Stimulated activated CD8-positive, alpha-beta memory T cell treated with anti-CD3 and anti-CD28 coated beads, Interleukin-7, amount 100 ng/mL, for 24 hours (primary cell): Measurements from ENCODE around the gene FAM124A.

Experiments used
- DNase-seq: peaks from one replicate; pipeline ENCODE4 v3.0.0-alpha.2; 2020; ENCODE audit warnings: low read depth

The FAM124A gene

GRCh38 chr13:51222037-51222685 is at the start of gene FAM124A:
FAM124A (plus strand) TSS chr13:51222398; CDS start chr13:51222502, 104 bp downstream.
- no peak for DNase-seq

- no peak for DNase-seq
These were observed 47.2 kb upstream of the FAM124A start for GRCh38 chr13:51175021-51175420.

DNA sequence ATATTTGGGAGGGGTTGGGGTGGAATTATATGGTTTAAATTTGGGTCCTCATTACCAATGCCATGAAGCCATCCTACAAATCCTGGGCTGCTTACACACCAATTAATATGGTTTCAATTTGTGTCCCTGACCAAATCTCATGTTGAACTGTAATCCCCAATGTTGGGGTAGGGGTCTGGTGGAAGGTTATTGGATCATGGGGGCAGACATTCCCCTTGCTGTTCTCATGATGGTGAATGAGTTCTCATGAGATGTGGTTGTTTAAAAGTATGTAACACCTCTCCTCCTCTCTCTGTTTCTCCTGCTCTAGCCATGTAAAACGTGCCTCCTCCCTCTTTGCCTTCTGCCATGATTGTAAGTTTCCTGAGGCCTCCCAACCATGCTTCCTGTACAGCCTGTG is 46.6 kb upstream of the FAM124A start:
- DNase-seq, result no peak

DNA sequence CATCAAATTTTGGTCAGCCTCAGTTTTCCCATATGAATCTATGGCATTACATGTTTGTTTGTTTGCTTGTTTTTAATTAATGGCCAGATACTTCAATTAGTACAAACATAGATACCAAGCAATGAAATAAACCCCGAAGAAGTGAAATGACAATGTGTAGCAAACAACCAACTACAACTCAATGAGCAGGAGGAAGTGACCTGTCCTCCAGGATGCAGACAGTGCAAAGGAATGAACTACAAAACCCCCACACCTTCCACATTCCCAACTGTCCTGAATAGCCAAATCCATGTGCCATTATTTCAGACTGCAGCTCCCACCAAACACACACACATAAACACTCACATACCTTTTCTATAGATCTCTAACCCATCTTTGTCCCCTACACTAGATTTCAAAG is 45.0 kb upstream of the FAM124A start:
- no peak for DNase-seq

DNA sequence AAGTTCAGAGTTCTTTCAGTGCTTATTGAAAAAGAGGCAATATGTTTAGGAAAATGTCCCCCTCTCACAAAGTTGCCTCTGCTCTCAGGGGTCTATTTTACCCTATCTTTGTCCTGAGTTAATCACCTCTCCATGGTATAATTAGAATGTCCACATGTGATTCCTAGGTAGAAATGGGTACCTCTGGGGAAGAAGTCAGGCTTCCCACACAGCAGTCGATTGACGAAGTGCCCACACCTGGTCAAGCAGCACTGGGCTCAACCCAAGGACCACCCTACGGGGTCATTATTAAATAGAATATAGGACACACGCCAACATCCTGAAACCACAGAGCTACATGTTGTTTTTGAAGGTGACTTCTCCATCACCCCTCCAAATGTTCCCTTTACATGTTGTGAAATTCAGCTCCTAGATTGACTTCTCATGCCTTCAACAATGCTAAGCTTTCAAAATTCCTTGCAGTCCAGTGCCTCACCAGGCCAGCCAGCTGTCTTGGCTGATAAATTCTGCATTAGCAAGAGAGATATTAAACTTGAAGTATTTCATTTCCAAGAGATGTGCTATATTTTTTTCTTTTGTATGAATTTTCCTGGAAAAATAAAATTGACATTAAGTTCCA is 43.6 kb upstream of the FAM124A start:
- DNase-seq, result no peak

DNA sequence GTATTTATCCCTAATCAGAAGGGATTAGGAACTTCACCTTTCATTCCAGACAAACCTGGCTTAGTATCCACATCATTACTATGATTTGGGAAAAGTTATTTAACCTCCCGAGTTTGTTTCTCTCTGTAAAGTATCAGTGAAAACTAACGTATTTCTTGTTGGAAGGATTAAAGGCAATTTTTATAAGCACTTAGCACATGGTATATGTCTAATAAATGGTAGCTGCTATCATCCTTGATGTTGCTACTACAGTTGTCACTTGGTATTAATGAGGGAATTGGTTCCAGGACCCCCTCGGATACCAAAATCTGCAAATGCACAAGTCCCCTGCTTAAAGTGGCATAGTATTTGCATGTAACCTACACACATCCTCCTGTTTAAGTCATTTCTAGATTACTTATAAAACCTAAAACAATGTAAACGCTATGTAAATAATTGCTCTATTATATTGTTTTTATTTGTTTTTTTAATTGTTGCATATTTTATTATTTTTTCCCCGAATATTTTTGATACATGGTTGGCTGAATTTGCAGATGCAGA is 42.7 kb upstream of the FAM124A start:
- DNase-seq, result no peak

DNA sequence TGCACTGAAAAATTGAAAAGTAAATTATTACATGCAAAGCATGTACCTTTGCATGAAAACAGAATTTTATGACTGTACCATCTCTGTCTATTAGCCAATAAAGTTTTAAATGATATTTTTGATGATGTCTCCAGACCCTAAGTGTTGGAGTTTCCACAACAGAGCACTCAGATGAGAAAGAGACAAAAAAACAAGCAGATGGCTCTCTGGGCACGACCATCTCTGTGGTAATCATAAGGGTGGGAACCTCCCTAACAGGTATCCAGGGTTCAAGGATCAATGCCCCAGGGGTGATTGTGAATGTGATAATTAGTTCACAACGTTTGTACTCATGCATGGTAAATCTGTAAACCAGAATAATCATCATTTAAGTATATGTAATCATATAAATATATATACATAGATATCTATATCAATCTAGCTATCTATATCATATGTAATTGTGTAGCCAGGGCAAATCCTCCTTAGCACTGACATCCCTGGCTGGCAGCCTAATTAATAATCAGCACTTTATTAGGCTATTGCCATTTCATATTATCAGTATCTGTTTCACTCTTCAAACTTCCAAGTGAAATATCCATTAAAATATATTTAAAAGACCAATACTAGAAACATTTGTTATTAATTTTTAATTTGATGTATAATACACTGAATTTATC is 41.2 kb upstream of the FAM124A start:
- no peak for DNase-seq

DNA sequence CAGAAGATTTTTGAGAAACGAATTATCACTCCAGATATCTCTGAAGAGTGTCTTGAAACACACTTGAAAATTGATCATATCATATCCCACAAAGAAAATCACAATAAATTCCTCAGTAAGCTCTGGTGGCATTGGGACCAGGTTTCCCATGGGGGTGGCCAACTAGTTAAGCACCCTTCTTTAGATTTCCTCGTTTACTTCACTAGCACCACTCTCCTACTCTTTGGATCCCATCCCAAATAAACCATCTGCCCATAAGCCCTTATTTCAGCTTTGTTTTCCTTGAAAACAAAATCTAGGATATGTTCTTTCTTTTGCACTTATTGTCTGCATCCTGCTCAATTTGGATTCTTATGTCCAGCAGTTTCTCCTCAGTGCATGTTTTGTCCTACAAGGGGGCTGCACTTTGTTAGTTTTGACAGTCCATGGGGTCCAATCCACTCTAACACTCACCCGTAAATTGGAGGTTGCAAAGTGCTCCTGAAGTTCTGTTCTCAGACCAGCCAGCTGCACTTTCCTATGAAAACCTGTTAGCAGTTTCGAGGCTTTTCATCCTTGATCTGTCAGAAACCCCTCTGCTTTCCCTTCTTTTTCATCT is 40.3 kb upstream of the FAM124A start:
- no peak for DNase-seq

DNA sequence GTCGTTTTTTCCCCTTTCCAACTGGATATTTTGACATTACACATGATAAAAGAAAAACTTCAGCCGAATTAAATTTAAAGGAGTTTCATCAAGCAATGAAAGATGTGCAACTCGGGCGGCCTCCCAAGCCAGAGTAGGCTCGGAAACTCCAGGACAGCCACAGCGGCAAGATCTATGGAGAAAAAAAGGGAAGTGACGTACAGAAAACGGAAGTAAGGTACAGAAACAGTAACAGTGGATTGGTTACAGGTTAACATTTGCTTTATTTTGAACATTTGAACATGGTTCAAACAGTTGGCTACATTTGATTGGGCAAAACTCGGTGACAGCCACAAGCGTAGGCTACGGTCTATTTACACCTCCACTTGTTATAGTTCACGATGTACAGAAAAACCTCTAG is 30.5 kb upstream of the FAM124A start:
- no peak for DNase-seq

GRCh38 chr13:51192348-51192747 is 29.9 kb upstream of the FAM124A start:
- no peak for DNase-seq

GRCh38 chr13:51193387-51193786 is 28.8 kb upstream of the FAM124A start:
- no peak for DNase-seq

DNA sequence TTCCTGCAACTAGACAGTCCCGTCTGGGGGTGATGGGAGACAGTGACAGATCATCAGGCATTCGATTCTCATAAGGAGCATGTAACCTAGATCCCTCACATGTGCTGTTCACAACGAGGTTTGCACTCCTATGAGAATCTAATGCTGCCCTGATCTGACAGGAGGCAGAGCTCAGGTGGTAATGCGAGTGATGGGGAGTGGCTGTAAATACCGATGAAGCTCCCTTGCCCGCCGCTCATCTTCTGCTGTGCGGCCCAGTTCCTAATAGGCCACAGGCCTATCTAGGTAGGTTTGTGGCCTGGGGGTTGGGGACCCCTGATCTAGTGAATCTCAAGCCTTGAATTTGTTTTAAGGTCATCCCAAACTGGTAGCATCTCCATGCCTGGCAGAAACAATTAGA is 27.3 kb upstream of the FAM124A start:
- no peak for DNase-seq

DNA sequence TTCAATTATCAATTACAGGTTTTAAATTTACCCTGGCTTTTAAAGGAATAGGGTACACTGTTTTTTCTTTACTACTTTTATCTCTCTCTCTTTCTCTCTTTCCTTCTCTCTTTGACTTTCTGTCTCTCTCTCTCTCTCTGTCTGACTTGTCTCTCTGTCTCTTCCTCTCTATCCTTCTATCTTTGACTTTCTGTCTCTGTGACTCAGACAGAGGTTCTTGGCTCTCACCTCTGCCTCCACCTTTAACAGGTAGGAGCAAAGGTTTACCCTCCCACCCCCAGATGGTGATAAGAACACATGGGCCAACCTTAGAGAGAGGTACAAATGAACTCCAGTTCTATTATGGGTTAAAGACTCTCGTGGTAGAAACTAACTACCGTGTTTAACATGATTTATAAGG is 20.3 kb upstream of the FAM124A start:
- DNase-seq, result no peak

DNA sequence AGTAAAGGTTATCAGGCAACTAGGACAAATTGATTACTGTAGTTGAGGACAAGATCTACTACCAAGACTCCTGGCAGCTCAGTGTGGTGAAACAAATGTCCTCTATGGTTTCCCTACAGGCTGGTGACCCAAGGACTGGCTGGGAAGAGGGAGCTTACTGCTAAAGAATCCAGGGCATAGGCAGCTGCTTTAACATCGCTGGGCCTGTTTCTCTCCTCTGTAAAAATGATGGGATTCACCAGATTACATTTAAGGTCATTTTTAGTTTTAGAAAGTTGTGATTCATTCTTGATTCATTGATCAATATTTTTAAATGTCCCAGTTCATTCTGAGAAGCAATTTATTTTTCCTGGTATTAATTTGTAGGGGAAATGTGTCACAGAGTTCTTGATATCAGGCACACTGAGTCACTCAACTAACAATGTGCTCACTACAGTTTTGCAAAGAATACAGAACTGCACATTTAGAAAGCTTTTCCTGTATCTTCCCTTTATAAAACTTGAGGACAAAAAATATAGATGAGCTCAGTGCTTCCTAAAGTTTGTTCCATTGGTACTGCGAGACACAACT is 19.6 kb upstream of the FAM124A start:
- DNase-seq, result no peak

- DNase-seq, result no peak
These were observed 15.6 kb upstream of the FAM124A start for GRCh38 chr13:51206584-51206983.

DNA sequence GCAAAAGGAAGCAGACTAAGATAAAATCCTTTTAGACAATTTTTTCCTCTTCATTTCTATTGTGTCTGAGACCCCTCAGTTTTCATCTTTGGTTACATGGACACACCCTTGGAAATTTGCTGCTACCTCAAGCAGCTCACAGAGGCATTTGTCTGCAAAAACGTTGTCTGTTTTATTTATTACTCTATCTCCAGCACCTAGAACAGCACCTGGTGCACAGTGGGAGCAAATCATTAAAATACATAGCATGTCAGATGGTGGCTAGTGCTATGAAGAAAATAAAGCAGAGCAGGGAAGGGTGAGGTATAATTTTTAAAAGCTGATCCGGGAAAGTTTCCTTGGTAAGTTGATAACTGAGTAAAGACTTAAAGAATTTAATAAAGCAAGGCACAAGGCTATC is 14.3 kb upstream of the FAM124A start:
- no peak for DNase-seq

DNA sequence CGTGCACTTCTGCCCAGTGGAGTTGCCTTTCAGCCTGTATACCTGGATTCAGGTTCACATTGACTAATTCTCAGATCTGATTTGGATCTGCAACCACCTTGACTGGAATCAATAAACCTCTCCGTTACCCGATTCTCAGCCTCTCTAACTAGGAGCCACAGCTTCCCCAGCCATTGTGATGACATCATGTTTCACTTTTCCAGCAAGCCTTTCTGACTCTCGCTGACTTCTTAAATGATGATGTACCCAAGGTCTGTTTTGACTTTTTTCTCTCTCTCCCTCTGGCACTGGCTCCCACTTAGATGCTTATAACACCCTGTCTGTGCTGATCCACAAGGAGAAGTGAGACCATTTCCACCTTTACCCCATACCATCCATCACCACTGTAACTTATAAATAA is 13.5 kb upstream of the FAM124A start:
- DNase-seq, result no peak

DNA sequence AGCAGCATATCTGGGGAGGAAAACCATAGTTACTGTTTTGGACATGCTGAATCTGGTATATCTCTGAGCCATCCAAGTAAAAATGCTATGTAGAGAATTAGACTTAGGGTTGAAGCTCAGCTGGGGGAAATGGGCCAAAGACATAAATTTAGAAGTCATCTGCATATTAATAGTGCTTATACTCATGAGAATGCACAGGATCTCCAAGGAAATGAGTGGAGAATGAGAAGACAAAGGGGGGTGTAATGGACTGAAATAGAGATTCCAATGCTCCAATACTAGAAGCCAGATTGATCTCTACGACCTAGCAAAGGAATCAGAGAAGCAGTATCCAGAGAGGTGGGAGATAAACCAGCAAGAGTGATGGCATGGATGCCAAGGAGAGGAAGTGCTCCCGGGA is 10.3 kb upstream of the FAM124A start:
- DNase-seq, result no peak

DNA sequence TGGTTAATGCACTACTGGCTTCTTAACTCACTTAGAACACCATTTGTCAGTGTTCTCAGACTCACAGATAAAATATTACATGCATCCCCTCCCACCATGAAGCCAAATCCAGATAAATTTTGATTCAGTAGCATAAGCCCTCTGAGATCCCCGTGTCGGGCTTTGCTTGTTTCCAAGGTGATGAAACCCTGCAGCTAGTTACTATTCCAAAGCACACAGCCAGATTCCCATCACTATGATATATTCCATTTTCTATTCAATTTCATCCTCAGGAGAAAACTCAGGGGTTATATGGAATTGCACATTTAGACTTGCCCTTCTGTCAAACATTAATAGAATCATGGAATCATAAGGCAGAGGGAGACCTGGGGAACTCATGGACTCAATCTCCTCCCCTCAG is 9.4 kb upstream of the FAM124A start:
- no peak for DNase-seq

DNA sequence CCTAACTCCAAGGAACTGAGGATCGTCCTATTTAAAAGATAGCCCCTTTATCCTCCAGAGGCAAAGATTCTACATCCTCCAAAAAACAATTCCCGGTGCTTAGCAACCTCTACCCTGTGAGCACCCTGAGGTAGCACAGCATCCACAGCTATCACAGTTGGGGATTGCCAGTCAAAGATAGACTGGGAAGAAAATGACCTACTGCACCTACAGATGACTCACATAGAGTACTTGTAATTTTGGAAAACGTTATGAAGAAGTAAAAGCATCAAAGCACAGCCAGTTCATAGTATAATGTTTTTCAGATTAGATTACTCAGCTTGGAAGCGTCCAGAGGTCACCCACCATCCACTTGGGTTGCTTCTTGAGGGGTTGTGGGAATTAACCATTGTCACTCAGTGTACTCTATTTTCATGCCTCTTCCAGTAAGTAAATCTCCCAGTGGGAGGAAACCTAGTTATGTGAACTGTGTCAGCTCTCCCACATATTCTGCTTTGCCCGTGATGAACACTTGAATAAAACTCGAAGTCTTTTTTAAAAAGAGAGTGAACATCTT is 8.9 kb upstream of the FAM124A start:
- no peak for DNase-seq

DNA sequence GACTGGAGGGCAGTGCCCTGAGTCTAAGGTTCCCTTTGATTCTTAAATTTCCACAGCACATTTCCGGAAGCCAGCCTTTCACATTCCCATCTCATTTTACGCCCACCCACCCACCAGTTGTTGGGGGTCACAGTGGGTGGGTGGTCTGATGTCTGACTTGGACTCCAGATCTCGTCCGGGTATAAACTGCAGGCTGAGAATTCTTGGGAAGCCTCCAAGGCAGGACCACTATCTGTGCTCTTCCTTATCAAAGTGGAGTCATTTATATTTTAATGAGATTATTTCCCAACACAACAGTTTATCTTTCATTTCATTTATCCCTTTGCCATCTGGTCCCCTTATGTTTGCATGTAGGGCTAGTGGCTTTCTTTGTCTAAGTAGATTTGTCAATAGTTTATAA is 3.6 kb upstream of the FAM124A start:
- DNase-seq, result no peak

GRCh38 chr13:51220706-51221105 is 1.5 kb upstream of the FAM124A start:
- no peak for DNase-seq
